ENCODE measurements around the gene C6orf15.

The C6orf15 gene

GRCh38 chr6:31063906-31064435, 48.4 kb downstream of the C6orf15 start:
- H3K4me2 ChIP-seq: no peak overlapping the region
- H3K27me3 ChIP-seq (ENCODE audit: insufficient read depth, low read depth): no peaks in the 10 kb centered on the region
- no peaks in the 10 kb centered on the region for H3K4me1 ChIP-seq (ENCODE audit: low read depth, poor library complexity, severe bottlenecking)
- no peak overlapping the region for H3K9ac ChIP-seq
- no peak overlapping the region for H3K4me3 ChIP-seq (IDR thresholded peaks at IDR 0.05; ENCODE audit: insufficient read depth, low read depth, low read length)
- H3K79me2 ChIP-seq (ENCODE audit: insufficient read depth, low read depth): no peaks in the 10 kb centered on the region
- no peaks in the 10 kb centered on the region for H3K36me3 ChIP-seq (ENCODE audit: insufficient read depth)
- no peak overlapping the region for H2AFZ ChIP-seq (ENCODE audit: low read depth)
- H3K27ac ChIP-seq: no peak overlapping the region
- no peak for TF ChIP-seq CTCF (conservative IDR thresholded peaks at IDR 0.05; ENCODE audit: low read depth, low read length)
- H4K20me1 ChIP-seq (ENCODE audit: insufficient read depth): no peaks in the 10 kb centered on the region

All from KMS-11 (cell line).